Adrenal gland (tissue), 5 donors: Measurements from ENCODE around the gene UROC1.
"Not testable (repeated sequence)": the region's sequence is repeated elsewhere in the genome, so short reads cannot be mapped to it uniquely, and the experiment has no call there.

ENCODE experiments used
- CTCF ChIP-seq, 6 experiments: fragments of 450-650 bp in 4 of 6; fragments of 200-600 bp in 2 of 6; sonication (generic) in 1 of 6; IDR thresholded peaks; 1 replicate in 5 of 6; 2 replicates in 1 of 6; pipeline versions ENCODE4 v1.5.1 to v1.8.0; 2016 to 2021; ENCODE audit warnings: antibody characterized with exemption in 6 of 6, mild to moderate bottlenecking in 2 of 6, moderate library complexity in 1 of 6
- POLR2A ChIP-seq, 2 donors: fragments of 450-650 bp; IDR thresholded peaks; one replicate each; pipeline ENCODE4 v1.6.1; 2017; ENCODE audit warnings: antibody characterized with exemption in 2 of 2, mild to moderate bottlenecking in 2 of 2, moderate library complexity in 1 of 2
- donor health status: DM: no; HTN: no; CAD: no.

- TF ChIP-seq CTCF, POLR2A (IDR thresholded peaks at IDR 0.05): not testable (repeated sequence)
Observed at GRCh38 chr3:126534716-126535115, 17.1 kb upstream of the UROC1 start.
